Measurements from ENCODE around the gene STRN. TPM values are rescaled to one million over a fixed set of nuclear protein-coding genes. Genes with fewer than 3 reads are reported as not detected.

STRN gene
- total and polyA plus RNA-seq, 9 of the 15 experiments (the other 6 are each of a cell fraction or from before 2014, with no cell fraction given) = 1.3 to 31.2 (median 20.0) TPM

DNA sequence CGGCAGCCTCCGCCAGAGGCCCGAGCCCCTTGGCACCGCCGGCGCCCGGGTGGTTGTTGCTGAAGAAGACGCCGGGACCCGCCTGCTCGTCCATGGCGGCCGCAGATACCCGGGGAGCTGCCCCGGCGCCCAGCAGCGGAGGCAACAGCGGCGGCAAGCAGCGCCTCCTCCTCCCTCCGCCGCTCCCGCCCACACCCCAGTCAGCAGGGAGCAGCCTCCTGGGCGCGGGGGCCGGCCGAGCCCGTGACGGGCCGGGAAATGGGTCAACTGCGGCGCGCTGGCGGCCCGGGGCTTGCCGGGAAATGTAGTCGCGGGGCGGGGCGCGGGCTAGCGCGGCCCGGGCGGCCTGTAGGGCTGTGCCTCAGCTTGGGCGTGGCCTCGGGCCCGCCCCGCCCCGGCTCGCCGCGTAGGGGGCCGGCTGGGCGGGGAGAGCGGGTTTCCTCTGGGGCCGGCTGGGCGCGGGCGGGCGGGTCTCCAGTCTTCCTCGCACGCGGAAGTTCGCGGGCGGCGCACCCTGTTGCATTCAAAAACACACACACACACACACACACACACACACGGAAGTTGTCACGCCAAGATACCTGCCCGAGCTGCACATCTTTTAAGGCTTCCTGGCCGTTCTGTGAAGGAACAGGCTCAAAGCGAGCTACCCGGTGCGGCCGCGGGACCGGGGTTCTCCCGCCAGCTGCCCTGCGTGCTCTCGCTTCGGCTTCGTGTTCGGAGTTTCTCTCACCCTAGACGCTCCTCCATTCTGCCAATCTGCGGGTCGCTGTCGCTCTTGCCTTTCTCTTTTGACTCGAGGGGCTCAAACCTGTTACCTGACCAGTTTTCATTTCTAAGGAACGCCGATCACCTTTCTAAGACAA lies at the start of gene STRN (continued):
- TF ChIP-seq NFRKB (IDR thresholded peaks at IDR 0.05; ENCODE audit: low read depth) (peak; percentile 46; the same call in 1 of the 2 replicates), ZBED1 (IDR thresholded peaks at IDR 0.05) (no peak), NEUROD1 (IDR thresholded peaks at IDR 0.05; ENCODE audit: borderline replicate concordance, low read depth, low read length, partially characterized antibody) (peak; percentile 52), GTF2E2 (tag; IDR thresholded peaks at IDR 0.05) (no peak), RAD51 (IDR thresholded peaks at IDR 0.05; ENCODE audit: borderline replicate concordance, low read depth) (no peak), CBX1 (IDR thresholded peaks at IDR 0.05; ENCODE audit: low read depth) (peak; percentile 59; the same call in 1 of the 2 replicates), ELF1 (tag; IDR thresholded peaks at IDR 0.05) (peak; percentile 88), ZC3H4 (CRISPR knock-in tag; IDR thresholded peaks at IDR 0.05; ENCODE audit: borderline replicate concordance) (no peak; the same call in 1 of the 2 replicates), MAZ (CRISPR knock-in tag; conservative IDR thresholded peaks at IDR 0.05 in 1 of 2, IDR thresholded peaks at IDR 0.05 in 1 of 2) (peak; percentile 94 to 98), HDAC8 (tag; IDR thresholded peaks at IDR 0.05) (no peak), ARHGAP35 (IDR thresholded peaks at IDR 0.05; ENCODE audit: partially characterized antibody) (no peak), PHF21A (IDR thresholded peaks at IDR 0.05; ENCODE audit: borderline replicate concordance, low read depth) (no peak), ZNF316 (IDR thresholded peaks at IDR 0.05) (no peak), ZNF140 (CRISPR knock-in tag; IDR thresholded peaks at IDR 0.05) (no peak), DIDO1 (tag; IDR thresholded peaks at IDR 0.05; ENCODE audit: low read depth) (no peak), ZKSCAN8 (CRISPR knock-in tag; IDR thresholded peaks at IDR 0.05) (no peak), HMG20A (CRISPR knock-in tag; conservative IDR thresholded peaks at IDR 0.05) (no peak), ZBTB8A (IDR thresholded peaks at IDR 0.05; ENCODE audit: partially characterized antibody) (no peak), ZNF24 (IDR thresholded peaks at IDR 0.05) (no peak; the same call in 1 of the 2 replicates)
- TF ChIP-seq, protein P1, sequence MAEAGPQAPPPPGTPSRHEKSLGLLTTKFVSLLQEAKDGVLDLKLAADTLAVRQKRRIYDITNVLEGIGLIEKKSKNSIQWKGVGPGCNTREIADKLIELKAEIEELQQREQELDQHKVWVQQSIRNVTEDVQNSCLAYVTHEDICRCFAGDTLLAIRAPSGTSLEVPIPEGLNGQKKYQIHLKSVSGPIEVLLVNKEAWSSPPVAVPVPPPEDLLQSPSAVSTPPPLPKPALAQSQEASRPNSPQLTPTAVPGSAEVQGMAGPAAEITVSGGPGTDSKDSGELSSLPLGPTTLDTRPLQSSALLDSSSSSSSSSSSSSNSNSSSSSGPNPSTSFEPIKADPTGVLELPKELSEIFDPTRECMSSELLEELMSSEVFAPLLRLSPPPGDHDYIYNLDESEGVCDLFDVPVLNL (CRISPR knock-in tag; IDR thresholded peaks at IDR 0.05; ENCODE audit: low read depth) = 0 out of 2 replicates have a peak, but pooled peaks have one; percentile 38
- TF ChIP-seq, protein P2, sequence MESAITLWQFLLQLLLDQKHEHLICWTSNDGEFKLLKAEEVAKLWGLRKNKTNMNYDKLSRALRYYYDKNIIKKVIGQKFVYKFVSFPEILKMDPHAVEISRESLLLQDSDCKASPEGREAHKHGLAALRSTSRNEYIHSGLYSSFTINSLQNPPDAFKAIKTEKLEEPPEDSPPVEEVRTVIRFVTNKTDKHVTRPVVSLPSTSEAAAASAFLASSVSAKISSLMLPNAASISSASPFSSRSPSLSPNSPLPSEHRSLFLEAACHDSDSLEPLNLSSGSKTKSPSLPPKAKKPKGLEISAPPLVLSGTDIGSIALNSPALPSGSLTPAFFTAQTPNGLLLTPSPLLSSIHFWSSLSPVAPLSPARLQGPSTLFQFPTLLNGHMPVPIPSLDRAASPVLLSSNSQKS (CRISPR knock-in tag; IDR thresholded peaks at IDR 0.05) = no peak
- TF ChIP-seq, protein P3, sequence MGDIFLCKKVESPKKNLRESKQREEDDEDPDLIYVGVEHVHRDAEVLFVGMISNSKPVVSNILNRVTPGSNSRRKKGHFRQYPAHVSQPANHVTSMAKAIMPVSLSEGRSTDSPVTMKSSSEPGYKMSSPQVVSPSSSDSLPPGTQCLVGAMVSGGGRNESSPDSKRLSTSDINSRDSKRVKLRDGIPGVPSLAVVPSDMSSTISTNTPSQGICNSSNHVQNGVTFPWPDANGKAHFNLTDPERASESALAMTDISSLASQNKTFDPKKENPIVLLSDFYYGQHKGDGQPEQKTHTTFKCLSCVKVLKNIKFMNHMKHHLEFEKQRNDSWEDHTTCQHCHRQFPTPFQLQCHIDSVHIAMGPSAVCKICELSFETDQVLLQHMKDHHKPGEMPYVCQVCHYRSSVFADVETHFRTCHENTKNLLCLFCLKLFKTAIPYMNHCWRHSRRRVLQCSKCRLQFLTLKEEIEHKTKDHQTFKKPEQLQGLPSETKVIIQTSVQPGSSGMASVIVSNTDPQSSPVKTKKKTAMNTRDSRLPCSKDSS (IDR thresholded peaks at IDR 0.05; ENCODE audit: low read depth, partially characterized antibody) = no peak
- TF ChIP-seq, protein P4, sequence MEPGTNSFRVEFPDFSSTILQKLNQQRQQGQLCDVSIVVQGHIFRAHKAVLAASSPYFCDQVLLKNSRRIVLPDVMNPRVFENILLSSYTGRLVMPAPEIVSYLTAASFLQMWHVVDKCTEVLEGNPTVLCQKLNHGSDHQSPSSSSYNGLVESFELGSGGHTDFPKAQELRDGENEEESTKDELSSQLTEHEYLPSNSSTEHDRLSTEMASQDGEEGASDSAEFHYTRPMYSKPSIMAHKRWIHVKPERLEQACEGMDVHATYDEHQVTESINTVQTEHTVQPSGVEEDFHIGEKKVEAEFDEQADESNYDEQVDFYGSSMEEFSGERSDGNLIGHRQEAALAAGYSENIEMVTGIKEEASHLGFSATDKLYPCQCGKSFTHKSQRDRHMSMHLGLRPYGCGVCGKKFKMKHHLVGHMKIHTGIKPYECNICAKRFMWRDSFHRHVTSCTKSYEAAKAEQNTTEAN (CRISPR knock-in tag; IDR thresholded peaks at IDR 0.05) = no peak

Measured in K562 (cell line).